HL-60 (cell line): ENCODE data around the gene NKX6-2.

Source experiments
- DNase-seq, 2 experiments: peaks; one replicate each; pipeline ENCODE4 v3.0.0-alpha.2; 2010 to 2020; ENCODE audit warnings: low read depth in 1 of 2, low spot score in 1 of 2
- H3K27ac ChIP-seq: fragments of 250-450 bp; sonication (Bioruptor Pico); replicated peaks from 2 replicates; pipeline ENCODE4 v1.5.1; 2020; ENCODE audit warnings: mild to moderate bottlenecking, moderate library complexity
- H3K27me3 ChIP-seq: fragments of 250-450 bp; sonication (Bioruptor Pico); 2 replicates; pipeline ENCODE4 v1.5.1; 2021; ENCODE audit warnings: mild to moderate bottlenecking, moderate library complexity; ENCODE audit not compliant: insufficient read depth, poor library complexity, severe bottlenecking
- H3K4me3 ChIP-seq: replicated peaks from 2 replicates; pipeline ENCODE4 v1.5.1; 2011; ENCODE audit warnings: mild to moderate bottlenecking, control low read depth, low read length; ENCODE audit not compliant: insufficient read depth
- CTCF ChIP-seq: IDR thresholded peaks from one replicate; pipeline ENCODE4 v1.5.1; 2011; ENCODE audit warnings: low read length, control low read depth, inconsistent platforms; ENCODE audit not compliant: insufficient read depth
- GABPA ChIP-seq: IDR thresholded peaks from 2 replicates; pipeline ENCODE4 v1.6.1; 2012; ENCODE audit warnings: low read depth
- POLR2AphosphoS5 ChIP-seq: IDR thresholded peaks from 2 replicates; pipeline ENCODE4 v1.6.1; 2012; ENCODE audit warnings: low read depth
- SPI1 ChIP-seq: IDR thresholded peaks from 2 replicates; pipeline ENCODE4 v1.6.1; 2012; ENCODE audit warnings: low read depth, mild to moderate bottlenecking, borderline replicate concordance
- long read RNA-seq: library from polyadenylated mRNA; unstranded; transcript quantifications from one replicate; pipeline ENCODE4 v2.0.0, GENCODE V29; 2020
- TF ChIP-seq, protein P1 (sequence below): IDR thresholded peaks from 2 replicates; pipeline ENCODE4 v1.6.1; 2012; ENCODE audit warnings: low read depth; ENCODE audit not compliant: insufficient replicate concordance

The NKX6-2 gene
- long read RNA-seq: 0 reads

DNA sequence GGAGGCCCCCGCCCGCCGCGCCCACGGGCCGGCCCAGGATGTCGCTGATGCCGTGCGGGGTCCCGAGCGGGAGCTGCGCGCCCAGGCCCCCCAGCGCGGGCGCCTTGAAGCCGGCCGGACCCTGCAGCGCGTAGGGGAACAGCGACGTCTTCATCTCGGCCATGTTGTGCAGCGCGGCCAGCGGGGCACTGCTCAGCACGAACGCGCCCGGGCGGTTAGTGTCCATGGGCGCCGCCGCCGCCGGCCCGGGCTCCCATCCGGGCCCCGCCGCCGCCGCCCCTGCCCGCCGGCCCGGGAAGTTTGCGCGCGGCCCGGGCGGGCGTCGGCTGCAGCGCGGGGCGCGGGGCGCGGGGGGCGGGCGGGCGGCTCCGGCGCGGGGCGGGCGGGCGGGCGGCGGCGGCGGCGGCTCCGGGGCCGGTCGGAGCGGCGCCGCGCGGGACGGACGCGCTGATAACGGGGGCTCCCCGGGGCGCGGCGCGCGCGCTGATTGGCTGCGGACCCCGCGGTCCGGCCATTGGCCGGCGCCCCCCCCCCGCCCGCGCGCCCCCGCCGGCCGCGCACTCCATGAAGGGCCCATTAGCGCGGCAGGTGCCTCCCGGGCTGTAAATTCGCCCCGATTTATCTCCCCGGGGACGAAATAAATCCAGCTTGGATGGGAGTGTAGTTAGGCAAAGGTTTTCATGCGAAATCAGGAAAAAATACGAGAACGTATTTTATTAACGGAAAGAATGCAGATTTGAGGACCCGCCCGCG, at the start of gene NKX6-2:
NKX6-2 (minus strand) TSS at position 425 of the 753 bp plus-strand sequence; CDS start at position 226, 199 bp downstream.
- Histone ChIP-seq H3K27ac (no peak within 1 kb of the TSS), H3K27me3 (peaks cover 55% of the 10 kb centered on the region), H3K4me3 (no peak within 1 kb of the TSS)
- DNase-seq: no peak
- TF ChIP-seq GABPA: no peak
- TF ChIP-seq, protein P1, sequence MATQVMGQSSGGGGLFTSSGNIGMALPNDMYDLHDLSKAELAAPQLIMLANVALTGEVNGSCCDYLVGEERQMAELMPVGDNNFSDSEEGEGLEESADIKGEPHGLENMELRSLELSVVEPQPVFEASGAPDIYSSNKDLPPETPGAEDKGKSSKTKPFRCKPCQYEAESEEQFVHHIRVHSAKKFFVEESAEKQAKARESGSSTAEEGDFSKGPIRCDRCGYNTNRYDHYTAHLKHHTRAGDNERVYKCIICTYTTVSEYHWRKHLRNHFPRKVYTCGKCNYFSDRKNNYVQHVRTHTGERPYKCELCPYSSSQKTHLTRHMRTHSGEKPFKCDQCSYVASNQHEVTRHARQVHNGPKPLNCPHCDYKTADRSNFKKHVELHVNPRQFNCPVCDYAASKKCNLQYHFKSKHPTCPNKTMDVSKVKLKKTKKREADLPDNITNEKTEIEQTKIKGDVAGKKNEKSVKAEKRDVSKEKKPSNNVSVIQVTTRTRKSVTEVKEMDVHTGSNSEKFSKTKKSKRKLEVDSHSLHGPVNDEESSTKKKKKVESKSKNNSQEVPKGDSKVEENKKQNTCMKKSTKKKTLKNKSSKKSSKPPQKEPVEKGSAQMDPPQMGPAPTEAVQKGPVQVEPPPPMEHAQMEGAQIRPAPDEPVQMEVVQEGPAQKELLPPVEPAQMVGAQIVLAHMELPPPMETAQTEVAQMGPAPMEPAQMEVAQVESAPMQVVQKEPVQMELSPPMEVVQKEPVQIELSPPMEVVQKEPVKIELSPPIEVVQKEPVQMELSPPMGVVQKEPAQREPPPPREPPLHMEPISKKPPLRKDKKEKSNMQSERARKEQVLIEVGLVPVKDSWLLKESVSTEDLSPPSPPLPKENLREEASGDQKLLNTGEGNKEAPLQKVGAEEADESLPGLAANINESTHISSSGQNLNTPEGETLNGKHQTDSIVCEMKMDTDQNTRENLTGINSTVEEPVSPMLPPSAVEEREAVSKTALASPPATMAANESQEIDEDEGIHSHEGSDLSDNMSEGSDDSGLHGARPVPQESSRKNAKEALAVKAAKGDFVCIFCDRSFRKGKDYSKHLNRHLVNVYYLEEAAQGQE: no peak
- no peak for TF ChIP-seq POLR2AphosphoS5
- no peak for TF ChIP-seq SPI1
- TF ChIP-seq CTCF: no peak

DNA sequence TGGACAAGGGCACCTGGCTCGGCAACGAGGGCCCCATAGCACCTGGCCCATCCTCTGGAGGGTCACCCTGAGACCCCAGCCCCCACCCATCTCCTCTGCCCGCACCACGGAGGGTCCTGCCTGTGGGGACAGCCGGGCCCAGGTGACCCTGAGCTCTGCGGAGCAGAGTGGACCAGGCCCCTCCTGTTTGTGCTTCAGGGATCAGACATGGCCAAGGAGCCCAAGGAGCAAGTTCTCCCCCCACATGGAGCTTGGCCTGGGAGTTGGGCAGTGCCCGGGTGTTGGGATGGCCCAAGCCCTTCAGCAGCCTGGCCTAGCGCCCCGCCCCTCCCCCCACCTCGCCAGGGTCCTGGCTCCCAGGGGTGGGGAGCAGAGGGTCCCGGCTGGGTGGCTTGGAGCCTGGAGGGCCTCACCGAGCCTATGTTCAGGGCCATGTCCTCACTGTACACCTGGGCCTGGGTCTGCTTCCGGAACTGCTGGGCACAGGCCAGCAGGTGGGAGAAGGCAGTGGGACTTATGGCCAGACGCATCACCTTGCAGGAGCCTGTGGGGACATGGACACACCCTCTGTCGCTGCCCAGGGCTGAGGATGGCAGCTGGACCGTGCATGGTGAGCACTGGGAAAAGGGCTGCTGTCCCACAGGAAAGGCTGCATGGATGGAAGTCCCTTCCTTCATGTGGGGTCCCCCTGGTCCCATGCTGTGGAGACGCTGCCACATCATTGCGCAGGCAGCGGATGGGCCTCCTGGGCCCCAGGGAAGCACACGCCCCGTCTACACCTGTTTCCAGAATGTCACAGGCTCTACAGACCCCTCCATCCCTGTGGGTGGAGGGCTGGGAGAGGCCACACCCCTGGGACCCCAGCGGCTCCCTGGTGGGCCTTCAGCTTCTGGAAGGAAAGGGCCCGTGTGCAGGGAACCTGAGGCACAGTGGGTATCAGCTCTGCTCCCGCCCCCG, 49.2 kb upstream of the NKX6-2 start:
- H3K27ac ChIP-seq: no peak overlapping the region

More for the DNA sequence above, 49.2 kb upstream of the NKX6-2 start:
- Histone ChIP-seq H3K4me3 (no peak overlapping the region), H3K27me3 (peaks cover 11% of the 10 kb centered on the region)
- no peak for DNase-seq
- TF ChIP-seq GABPA: no peak
- TF ChIP-seq, protein P1: no peak
- no peak for TF ChIP-seq SPI1
- no peak for TF ChIP-seq POLR2AphosphoS5
- no peak for TF ChIP-seq CTCF
